NCI-H1436 (cell line): ENCODE data around the gene TNFAIP3.
"Not testable (repeated sequence)": the region's sequence is repeated elsewhere in the genome, so short reads cannot be mapped to it uniquely, and the experiment has no call there.

ENCODE experiments used
- DNase-seq: peaks from one replicate; lab custom pipeline; 2025; lab: John Stamatoyannopoulos, UW

The TNFAIP3 gene

GRCh38 chr6:137844773-137845172 is 22.3 kb upstream of the TNFAIP3 start:
- not testable (repeated sequence) for DNase-seq

- no peak for DNase-seq
Observed at GRCh38 chr6:137845460-137845859, 21.6 kb upstream of the TNFAIP3 start.

- DNase-seq = no peak
Observed at GRCh38 chr6:137846274-137846673, 20.8 kb upstream of the TNFAIP3 start.

- no peak for DNase-seq
Observed at GRCh38 chr6:137846772-137847313, 20.2 kb upstream of the TNFAIP3 start.

- no peak for DNase-seq
Observed at GRCh38 chr6:137847748-137848147, 19.3 kb upstream of the TNFAIP3 start.

- no peak for DNase-seq
Observed at GRCh38 chr6:137848672-137849071, 18.4 kb upstream of the TNFAIP3 start.

GRCh38 chr6:137849181-137849980 is 17.7 kb upstream of the TNFAIP3 start:
- no peak for DNase-seq

GRCh38 chr6:137849981-137850714 is 16.9 kb upstream of the TNFAIP3 start:
- DNase-seq = no peak

GRCh38 chr6:137850816-137851602 is 16.1 kb upstream of the TNFAIP3 start:
- DNase-seq = no peak

- no peak for DNase-seq
Observed at GRCh38 chr6:137851669-137852068, 15.4 kb upstream of the TNFAIP3 start.

GRCh38 chr6:137852346-137852745 is 14.7 kb upstream of the TNFAIP3 start:
- DNase-seq = no peak

- DNase-seq = no peak
Observed at GRCh38 chr6:137852811-137853210, 14.2 kb upstream of the TNFAIP3 start.

GRCh38 chr6:137853569-137854213 is 13.4 kb upstream of the TNFAIP3 start:
- no peak for DNase-seq

GRCh38 chr6:137856138-137856898 is 10.7 kb upstream of the TNFAIP3 start:
- no peak for DNase-seq

- DNase-seq = no peak
Observed at GRCh38 chr6:137859025-137859424, 8.0 kb upstream of the TNFAIP3 start.

GRCh38 chr6:137860394-137861005 is 6.6 kb upstream of the TNFAIP3 start:
- no peak for DNase-seq

- no peak for DNase-seq
Observed at GRCh38 chr6:137861550-137862337, 5.3 kb upstream of the TNFAIP3 start.

GRCh38 chr6:137862419-137863090 is 4.5 kb upstream of the TNFAIP3 start:
- DNase-seq = no peak
